GM23248 (cell line): ENCODE results near the gene ST8SIA6. TPM values are rescaled to one million over a fixed set of nuclear protein-coding genes. Genes with fewer than 3 reads are reported as not detected.

Experiments used
- DNase-seq: peaks from one replicate; pipeline ENCODE4 v3.0.0-alpha.2; 2015
- H2AFZ ChIP-seq: fragments of 200-600 bp; sonication (generic); 2 replicates; pipeline ENCODE4 v1.6.1; 2016; ENCODE audit warnings: antibody characterized with exemption
- H3F3A ChIP-seq: fragments of 200-600 bp; sonication (generic); 2 replicates; pipeline ENCODE4 v1.6.1; 2016; ENCODE audit warnings: mild to moderate bottlenecking, antibody characterized with exemption, mixed run types; ENCODE audit not compliant: insufficient read depth
- H3K27ac ChIP-seq: fragments of 200-600 bp; sonication (generic); 2 replicates; pipeline ENCODE4 v1.5.1; 2016; ENCODE audit warnings: mild to moderate bottlenecking
- H3K27me3 ChIP-seq: fragments of 200-600 bp; sonication (generic); replicated peaks from 2 replicates; pipeline ENCODE4 v1.6.1; 2016; ENCODE audit warnings: mild to moderate bottlenecking; ENCODE audit not compliant: insufficient read depth
- H3K36me3 ChIP-seq: fragments of 200-600 bp; sonication (generic); 2 replicates; pipeline ENCODE4 v1.6.1; 2016; ENCODE audit warnings: low read depth, mild to moderate bottlenecking
- H3K4me1 ChIP-seq: fragments of 200-600 bp; sonication (generic); 2 replicates; pipeline ENCODE4 v1.6.1; 2016; ENCODE audit warnings: mild to moderate bottlenecking; ENCODE audit not compliant: insufficient read depth
- H3K4me2 ChIP-seq: fragments of 200-600 bp; sonication (generic); one replicate; pipeline ENCODE4 v1.6.1; 2016; ENCODE audit warnings: mild to moderate bottlenecking; ENCODE audit not compliant: unreplicated experiment
- H3K4me3 ChIP-seq: fragments of 200-600 bp; sonication (generic); 2 replicates; pipeline ENCODE4 v1.5.1; 2016; ENCODE audit warnings: mild to moderate bottlenecking
- H3K79me2 ChIP-seq: fragments of 200-600 bp; sonication (generic); 2 replicates; pipeline ENCODE4 v1.6.1; 2016; ENCODE audit warnings: mild to moderate bottlenecking; ENCODE audit not compliant: insufficient read depth
- H3K9ac ChIP-seq: fragments of 200-600 bp; sonication (generic); 2 replicates; pipeline ENCODE4 v1.6.1; 2016; ENCODE audit warnings: mild to moderate bottlenecking
- H3K9me2 ChIP-seq: fragments of 200-600 bp; sonication (generic); 2 replicates; pipeline ENCODE4 v1.6.1; 2016; ENCODE audit warnings: mixed run types, mild to moderate bottlenecking, moderate library complexity; ENCODE audit not compliant: insufficient read depth
- H3K9me3 ChIP-seq: fragments of 200-600 bp; sonication (generic); one replicate; pipeline ENCODE4 v1.6.1; 2017; ENCODE audit warnings: low read depth
- H4K20me1 ChIP-seq: fragments of 200-600 bp; sonication (generic); 2 replicates; pipeline ENCODE4 v1.6.0; 2016; ENCODE audit not compliant: insufficient read depth
- EZH2 ChIP-seq: fragments of 200-600 bp; sonication (generic); IDR thresholded peaks from 2 replicates; pipeline ENCODE4 v1.6.1; 2018; ENCODE audit warnings: antibody characterized with exemption, mild to moderate bottlenecking; ENCODE audit not compliant: insufficient read depth, poor library complexity, severe bottlenecking
- EZH2phosphoT487 ChIP-seq: fragments of 200-600 bp; sonication (generic); IDR thresholded peaks from 2 replicates; pipeline ENCODE4 v1.6.1; 2018; ENCODE audit warnings: antibody characterized with exemption, moderate library complexity, mild to moderate bottlenecking, low read depth; ENCODE audit not compliant: insufficient read depth
- WGBS, 2 experiments: methylation state at CpG; one replicate each; pipeline ENCODE4 v1.1.6; 2015 to 2017; ENCODE audit warnings: low lambda C conversion rate in 2 of 2, low coverage in 1 of 2; ENCODE audit errors: missing lambda C conversion rate in 2 of 2; 5-methylcytosine and 5-hydroxymethylcytosine counted together
- in situ Hi-C: fragments of 300-500 bp; cut with MboI; formaldehyde crosslinking; loops from 2 replicates; pipeline ENCODE4 v1.15.0; 2020
- polyA plus RNA-seq: library from polyadenylated mRNA; unstranded; fragments of >200 nt; fragmentation: Nextera tagmentation; extraction: Ambion mirVana; gene quantifications from 2 replicates; pipeline ENCODE4 v1.2.1, GENCODE V29; 2016
- total RNA-seq: library from RNA; depleted of rRNA; stranded (reverse); fragments of >200 nt; shearing (Covaris generic); gene quantifications from 2 replicates; pipeline ENCODE4 v1.2.3, GENCODE V29; 2014

Gene ST8SIA6
- total and polyA plus RNA-seq, 2 experiments from 2014 or later: not detected

GRCh38 chr10:17348501-17349349 is 105.7 kb downstream of the ST8SIA6 start:
- Histone ChIP-seq H3K79me2 (no peaks in the 10 kb centered on the region), H3K9me3 (no peaks in the 10 kb centered on the region), H4K20me1 (no peaks in the 10 kb centered on the region), H3K9me2 (no peaks in the 10 kb centered on the region), H3K27ac (peak overlapping the region; percentile 63), H3K4me1 (peaks cover 24% of the 10 kb centered on the region), H3K4me3 (peak overlapping the region; percentile 62), H3K36me3 (no peaks in the 10 kb centered on the region), H3K27me3 (no peaks in the 10 kb centered on the region), H3K9ac (peak overlapping the region; percentile 44; the same call in 1 of the 2 replicates), H3K4me2 (peak overlapping the region; percentile 66), H3F3A (peaks cover 21% of the 10 kb centered on the region), H2AFZ (peak overlapping the region; percentile 72)
- WGBS, 2 experiments: 5% methylated on average over 21 of the region's 21 CpGs
- TF ChIP-seq EZH2phosphoT487 (no peak), EZH2 (no peak)
- in situ Hi-C loops: no loop called here
- peak; percentile 94 for DNase-seq

- no peaks in the 10 kb centered on the region for H3K9me3 ChIP-seq
- H3K27me3 ChIP-seq: no peaks in the 10 kb centered on the region
- peaks cover 21% of the 10 kb centered on the region for H3F3A ChIP-seq
- peak overlapping the region; percentile 66 for H3K4me2 ChIP-seq
- H3K36me3 ChIP-seq: no peaks in the 10 kb centered on the region
- peak overlapping the region; percentile 30 for H2AFZ ChIP-seq
- TF ChIP-seq EZH2 (no peak), EZH2phosphoT487 (no peak)
- WGBS, 2 experiments: 24 to 27% methylated on average over 4 of the region's 4 CpGs
- peak overlapping the region; percentile 63 for H3K27ac ChIP-seq
- DNase-seq: no peak
- in situ Hi-C loops: no loop called here
- peak overlapping the region; percentile 40; the same call in 1 of the 2 replicates for H3K9ac ChIP-seq
- H4K20me1 ChIP-seq: no peaks in the 10 kb centered on the region
- no peaks in the 10 kb centered on the region for H3K9me2 ChIP-seq
- H3K79me2 ChIP-seq: no peaks in the 10 kb centered on the region
- H3K4me3 ChIP-seq: peak overlapping the region; percentile 62
- H3K4me1 ChIP-seq: peaks cover 18% of the 10 kb centered on the region
Measured at GRCh38 chr10:17348011-17348500, 106.3 kb downstream of the ST8SIA6 start.

- no peaks in the 10 kb centered on the region for H3K36me3 ChIP-seq
- no peak overlapping the region for H3K4me2 ChIP-seq
- no peak overlapping the region for H3K4me3 ChIP-seq
- peaks cover 10% of the 10 kb centered on the region for H3K4me1 ChIP-seq
- in situ Hi-C loops: no loop called here
- H4K20me1 ChIP-seq: no peaks in the 10 kb centered on the region
- no peak overlapping the region for H2AFZ ChIP-seq
- DNase-seq: no peak
- no peaks in the 10 kb centered on the region for H3K9me3 ChIP-seq
- no peak overlapping the region for H3K27ac ChIP-seq
- peaks cover 13% of the 10 kb centered on the region for H3F3A ChIP-seq
- no peaks in the 10 kb centered on the region for H3K27me3 ChIP-seq
- no peak overlapping the region for H3K9ac ChIP-seq
- H3K9me2 ChIP-seq: no peaks in the 10 kb centered on the region
- 58 to 59% methylated on average over 4 of the region's 4 CpGs for WGBS, 2 experiments
- TF ChIP-seq EZH2phosphoT487 (no peak), EZH2 (no peak)
- H3K79me2 ChIP-seq: no peaks in the 10 kb centered on the region
Measured at GRCh38 chr10:17344206-17344605, 110.2 kb downstream of the ST8SIA6 start.

GRCh38 chr10:17343118-17343517 is 111.3 kb downstream of the ST8SIA6 start:
- 43 to 54% methylated on average over 3 of the region's 3 CpGs for WGBS, 2 experiments
- DNase-seq: no peak
- in situ Hi-C loops: no loop called here

More at GRCh38 chr10:17343118-17343517, 111.3 kb downstream of the ST8SIA6 start:
- H3K4me1 ChIP-seq: peaks cover 3% of the 10 kb centered on the region
- no peak overlapping the region for H3K27ac ChIP-seq
- TF ChIP-seq EZH2 (no peak), EZH2phosphoT487 (no peak)
- H3K4me2 ChIP-seq: no peak overlapping the region
- H3K9ac ChIP-seq: no peak overlapping the region
- peaks cover 7% of the 10 kb centered on the region for H3F3A ChIP-seq
- no peak overlapping the region for H2AFZ ChIP-seq
- H3K9me2 ChIP-seq: no peaks in the 10 kb centered on the region
- H3K4me3 ChIP-seq: no peak overlapping the region
- H3K79me2 ChIP-seq: no peaks in the 10 kb centered on the region
- no peaks in the 10 kb centered on the region for H4K20me1 ChIP-seq
- no peaks in the 10 kb centered on the region for H3K36me3 ChIP-seq
- H3K27me3 ChIP-seq: no peaks in the 10 kb centered on the region
- H3K9me3 ChIP-seq: no peaks in the 10 kb centered on the region
